HL-60 (cell line): ENCODE results near the gene MBD3L5.
"Not testable (repeated sequence)": the region's sequence is repeated elsewhere in the genome, so short reads cannot be mapped to it uniquely, and the experiment has no call there.

Source experiments
- DNase-seq, 2 experiments: peaks; one replicate each; pipeline ENCODE4 v3.0.0-alpha.2; 2010 to 2020; ENCODE audit warnings: low read depth in 1 of 2, low spot score in 1 of 2
- H3K27ac ChIP-seq: fragments of 250-450 bp; sonication (Bioruptor Pico); replicated peaks from 2 replicates; pipeline ENCODE4 v1.5.1; 2020; ENCODE audit warnings: mild to moderate bottlenecking, moderate library complexity
- H3K27me3 ChIP-seq: fragments of 250-450 bp; sonication (Bioruptor Pico); 2 replicates; pipeline ENCODE4 v1.5.1; 2021; ENCODE audit warnings: mild to moderate bottlenecking, moderate library complexity; ENCODE audit not compliant: insufficient read depth, poor library complexity, severe bottlenecking
- H3K4me3 ChIP-seq: replicated peaks from 2 replicates; pipeline ENCODE4 v1.5.1; 2011; ENCODE audit warnings: mild to moderate bottlenecking, control low read depth, low read length; ENCODE audit not compliant: insufficient read depth
- GABPA ChIP-seq: IDR thresholded peaks from 2 replicates; pipeline ENCODE4 v1.6.1; 2012; ENCODE audit warnings: low read depth
- POLR2AphosphoS5 ChIP-seq: IDR thresholded peaks from 2 replicates; pipeline ENCODE4 v1.6.1; 2012; ENCODE audit warnings: low read depth
- SPI1 ChIP-seq: IDR thresholded peaks from 2 replicates; pipeline ENCODE4 v1.6.1; 2012; ENCODE audit warnings: low read depth, mild to moderate bottlenecking, borderline replicate concordance
- TF ChIP-seq, protein P1 (sequence below): IDR thresholded peaks from 2 replicates; pipeline ENCODE4 v1.6.1; 2012; ENCODE audit warnings: low read depth; ENCODE audit not compliant: insufficient replicate concordance
- TF ChIP-seq, protein P2 (sequence below): IDR thresholded peaks from one replicate; pipeline ENCODE4 v1.5.1; 2011; ENCODE audit warnings: low read length, control low read depth, inconsistent platforms; ENCODE audit not compliant: insufficient read depth

MBD3L5 gene

DNA sequence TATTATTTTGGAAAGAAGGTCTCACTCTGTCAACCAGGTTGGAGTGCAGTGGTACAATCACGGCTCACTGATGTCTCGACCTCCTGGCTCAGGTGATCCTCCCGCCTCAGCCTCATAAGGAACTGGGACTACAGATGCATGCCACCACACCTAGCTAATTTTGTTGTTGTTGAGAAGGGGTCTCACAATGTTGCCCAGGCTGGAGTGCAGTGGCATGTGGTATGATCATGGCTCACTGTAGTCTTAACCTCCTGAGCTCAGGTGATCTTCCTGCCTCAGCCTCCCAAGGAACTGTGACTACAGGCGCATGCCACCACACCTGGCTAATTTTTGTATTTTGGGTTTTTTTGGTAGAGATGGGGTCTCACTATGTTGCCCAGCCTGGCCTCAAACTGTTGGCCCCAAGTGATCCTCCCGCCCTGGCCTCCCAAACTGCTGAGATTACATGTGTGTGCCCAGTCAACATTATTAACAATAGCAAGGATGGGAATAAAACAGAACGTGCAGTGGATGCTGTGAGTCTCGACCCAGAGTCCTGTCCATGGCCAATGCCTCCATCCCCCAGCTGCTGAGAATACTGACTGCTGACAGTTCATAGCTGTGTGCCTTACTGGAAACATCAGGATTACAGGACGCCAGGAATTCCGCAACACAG lies 33.5 kb downstream of the MBD3L5 start:
- no peak overlapping the region for H3K4me3 ChIP-seq
- TF ChIP-seq, protein P1, sequence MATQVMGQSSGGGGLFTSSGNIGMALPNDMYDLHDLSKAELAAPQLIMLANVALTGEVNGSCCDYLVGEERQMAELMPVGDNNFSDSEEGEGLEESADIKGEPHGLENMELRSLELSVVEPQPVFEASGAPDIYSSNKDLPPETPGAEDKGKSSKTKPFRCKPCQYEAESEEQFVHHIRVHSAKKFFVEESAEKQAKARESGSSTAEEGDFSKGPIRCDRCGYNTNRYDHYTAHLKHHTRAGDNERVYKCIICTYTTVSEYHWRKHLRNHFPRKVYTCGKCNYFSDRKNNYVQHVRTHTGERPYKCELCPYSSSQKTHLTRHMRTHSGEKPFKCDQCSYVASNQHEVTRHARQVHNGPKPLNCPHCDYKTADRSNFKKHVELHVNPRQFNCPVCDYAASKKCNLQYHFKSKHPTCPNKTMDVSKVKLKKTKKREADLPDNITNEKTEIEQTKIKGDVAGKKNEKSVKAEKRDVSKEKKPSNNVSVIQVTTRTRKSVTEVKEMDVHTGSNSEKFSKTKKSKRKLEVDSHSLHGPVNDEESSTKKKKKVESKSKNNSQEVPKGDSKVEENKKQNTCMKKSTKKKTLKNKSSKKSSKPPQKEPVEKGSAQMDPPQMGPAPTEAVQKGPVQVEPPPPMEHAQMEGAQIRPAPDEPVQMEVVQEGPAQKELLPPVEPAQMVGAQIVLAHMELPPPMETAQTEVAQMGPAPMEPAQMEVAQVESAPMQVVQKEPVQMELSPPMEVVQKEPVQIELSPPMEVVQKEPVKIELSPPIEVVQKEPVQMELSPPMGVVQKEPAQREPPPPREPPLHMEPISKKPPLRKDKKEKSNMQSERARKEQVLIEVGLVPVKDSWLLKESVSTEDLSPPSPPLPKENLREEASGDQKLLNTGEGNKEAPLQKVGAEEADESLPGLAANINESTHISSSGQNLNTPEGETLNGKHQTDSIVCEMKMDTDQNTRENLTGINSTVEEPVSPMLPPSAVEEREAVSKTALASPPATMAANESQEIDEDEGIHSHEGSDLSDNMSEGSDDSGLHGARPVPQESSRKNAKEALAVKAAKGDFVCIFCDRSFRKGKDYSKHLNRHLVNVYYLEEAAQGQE, result no peak
- no peak for TF ChIP-seq SPI1
- TF ChIP-seq GABPA, result no peak
- no peak for TF ChIP-seq POLR2AphosphoS5
- TF ChIP-seq, protein P2, sequence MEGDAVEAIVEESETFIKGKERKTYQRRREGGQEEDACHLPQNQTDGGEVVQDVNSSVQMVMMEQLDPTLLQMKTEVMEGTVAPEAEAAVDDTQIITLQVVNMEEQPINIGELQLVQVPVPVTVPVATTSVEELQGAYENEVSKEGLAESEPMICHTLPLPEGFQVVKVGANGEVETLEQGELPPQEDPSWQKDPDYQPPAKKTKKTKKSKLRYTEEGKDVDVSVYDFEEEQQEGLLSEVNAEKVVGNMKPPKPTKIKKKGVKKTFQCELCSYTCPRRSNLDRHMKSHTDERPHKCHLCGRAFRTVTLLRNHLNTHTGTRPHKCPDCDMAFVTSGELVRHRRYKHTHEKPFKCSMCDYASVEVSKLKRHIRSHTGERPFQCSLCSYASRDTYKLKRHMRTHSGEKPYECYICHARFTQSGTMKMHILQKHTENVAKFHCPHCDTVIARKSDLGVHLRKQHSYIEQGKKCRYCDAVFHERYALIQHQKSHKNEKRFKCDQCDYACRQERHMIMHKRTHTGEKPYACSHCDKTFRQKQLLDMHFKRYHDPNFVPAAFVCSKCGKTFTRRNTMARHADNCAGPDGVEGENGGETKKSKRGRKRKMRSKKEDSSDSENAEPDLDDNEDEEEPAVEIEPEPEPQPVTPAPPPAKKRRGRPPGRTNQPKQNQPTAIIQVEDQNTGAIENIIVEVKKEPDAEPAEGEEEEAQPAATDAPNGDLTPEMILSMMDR, result no peak
- no peaks in the 10 kb centered on the region for H3K27me3 ChIP-seq
- no peak overlapping the region for H3K27ac ChIP-seq
- DNase-seq, result no peak

DNA sequence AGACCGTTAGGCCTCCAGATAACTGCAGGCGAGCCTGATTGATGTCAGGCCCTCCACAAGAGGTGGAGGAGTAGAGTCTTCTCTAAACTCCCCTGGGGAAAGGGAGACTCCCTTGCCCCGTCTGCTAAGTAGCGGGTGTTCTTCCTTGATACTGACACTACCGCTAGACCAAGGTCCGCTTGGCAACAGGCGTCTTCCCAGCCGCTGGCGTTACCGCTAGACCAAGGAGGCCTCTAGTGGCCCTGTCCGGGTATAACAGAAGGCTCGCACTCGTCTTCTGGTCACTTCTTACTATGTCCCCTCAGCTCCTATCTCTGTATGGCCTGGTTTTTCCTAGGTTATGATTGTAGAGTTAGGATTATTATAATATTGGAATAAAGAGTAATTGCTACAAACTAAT lies 36.7 kb downstream of the MBD3L5 start:
- not testable (repeated sequence) for DNase-seq, H3K4me3 ChIP-seq, H3K27ac ChIP-seq, H3K27me3 ChIP-seq

DNA sequence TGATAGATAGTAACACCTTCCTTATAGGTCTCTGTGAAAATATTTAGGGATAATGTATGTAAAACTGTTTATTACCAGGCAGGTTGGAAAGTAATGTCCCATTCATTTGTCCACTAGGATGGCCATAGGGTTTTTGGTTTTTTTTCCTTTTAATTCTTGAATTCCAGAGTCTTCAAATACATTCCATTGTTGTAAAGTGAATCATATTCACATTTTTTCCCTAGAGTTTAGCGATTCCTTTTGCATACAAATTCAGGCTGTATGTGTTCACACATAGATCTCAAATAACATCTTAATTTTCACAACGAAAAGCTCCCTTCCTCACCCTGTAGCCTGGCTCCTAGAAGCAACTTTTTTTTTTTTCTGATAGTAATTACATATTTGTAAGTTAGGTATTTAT lies 37.3 kb downstream of the MBD3L5 start:
- H3K4me3 ChIP-seq, result no peak overlapping the region
- DNase-seq, result no peak
- H3K27me3 ChIP-seq, result no peaks in the 10 kb centered on the region
- no peak overlapping the region for H3K27ac ChIP-seq
- TF ChIP-seq GABPA, result no peak
- TF ChIP-seq SPI1, result no peak
- no peak for TF ChIP-seq POLR2AphosphoS5
- TF ChIP-seq, protein P1, result no peak
- TF ChIP-seq, protein P2, result no peak

DNA sequence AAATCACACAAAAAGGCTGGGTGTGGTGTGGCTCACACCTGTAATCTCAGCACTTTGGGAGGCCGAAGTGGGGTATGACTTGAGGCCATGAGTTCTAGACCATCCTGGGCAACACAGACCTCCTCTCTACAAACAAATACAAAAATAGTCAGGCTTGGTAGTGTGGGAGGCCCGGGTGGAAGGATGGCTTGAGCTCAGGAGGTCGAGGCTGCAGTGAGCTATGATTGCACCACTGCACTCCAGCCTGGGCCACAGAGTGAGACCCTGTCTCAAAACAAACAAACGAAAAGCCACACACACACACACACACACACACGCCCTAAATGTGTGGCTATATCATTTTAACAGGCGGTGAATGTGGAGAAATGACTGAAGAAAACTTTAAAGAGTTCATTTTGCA lies 38.2 kb downstream of the MBD3L5 start:
- Histone ChIP-seq H3K4me3 (no peak overlapping the region), H3K27ac (peak overlapping the region; percentile 33), H3K27me3 (no peaks in the 10 kb centered on the region)
- no peak for TF ChIP-seq POLR2AphosphoS5
- DNase-seq, result no peak
